ENCODE measurements around the gene PACC1.

PACC1 gene

GRCh38 chr1:212412374-212412773 lies 2.3 kb downstream of the PACC1 start:
- no peak overlapping the region for H3K27ac ChIP-seq (ENCODE audit: insufficient read depth in 1 of 2, low read depth in 1 of 2, low read length in 2 of 2, poor library complexity in 1 of 2, severe bottlenecking in 2 of 2)
- H3K4me1 ChIP-seq (ENCODE audit: control extremely low read depth in 1 of 4, control insufficient read depth in 4 of 4, insufficient read depth in 4 of 4, low read length in 3 of 4), result peaks cover 9 to 47% (median 27%) of the 10 kb centered on the region in 4 experiments
- H3K9me3 ChIP-seq (ENCODE audit: control extremely low read depth in 1 of 5, control insufficient read depth in 4 of 5, insufficient read depth in 2 of 5, low read depth in 1 of 5, low read length in 4 of 5), result peaks cover 0 to under 1% (median 0%) of the 10 kb centered on the region in 5 experiments
- WGBS (ENCODE audit: insufficient coverage), result 86% methylated on average over 2 of the region's 3 CpGs
- ChIA-PET CTCF (interaction anchor here (1.0 kb wide), 1 partner anchor 43 kb away, joined by 3 read pairs; no protein-coding TSS in a partner anchor), POLR2A (no interaction called here)
- peaks cover 14 to 45% (median 31%) of the 10 kb centered on the region in 4 experiments for H3K36me3 ChIP-seq (ENCODE audit: control insufficient read depth in 4 of 4, insufficient read depth in 4 of 4, low read length in 3 of 4)
- no peaks in the 10 kb centered on the region for H3K27me3 ChIP-seq (replicated peaks in 2 of 5; ENCODE audit: control insufficient read depth in 4 of 5, insufficient read depth in 5 of 5, low read length in 4 of 5)
- no peak overlapping the region for H3K4me3 ChIP-seq (ENCODE audit: control insufficient read depth in 1 of 7, extremely low read depth in 1 of 7, insufficient read depth in 4 of 7, low read depth in 2 of 7, low read length in 6 of 7)
- no peak for DNase-seq

- no peak overlapping the region for H3K27ac ChIP-seq (ENCODE audit: insufficient read depth in 1 of 2, low read depth in 1 of 2, low read length in 2 of 2, poor library complexity in 1 of 2, severe bottlenecking in 2 of 2)
- DNase-seq, result no peak
- peaks cover 0 to 2% (median 0%) of the 10 kb centered on the region in 5 experiments for H3K9me3 ChIP-seq (ENCODE audit: control extremely low read depth in 1 of 5, control insufficient read depth in 4 of 5, insufficient read depth in 2 of 5, low read depth in 1 of 5, low read length in 4 of 5)
- H3K27me3 ChIP-seq (replicated peaks in 2 of 5; ENCODE audit: control insufficient read depth in 4 of 5, insufficient read depth in 5 of 5, low read length in 4 of 5), result no peaks in the 10 kb centered on the region
- H3K36me3 ChIP-seq (ENCODE audit: control insufficient read depth in 4 of 4, insufficient read depth in 4 of 4, low read length in 3 of 4), result peaks cover 29 to 62% (median 46%) of the 10 kb centered on the region in 4 experiments
- H3K4me3 ChIP-seq (ENCODE audit: control insufficient read depth in 1 of 7, extremely low read depth in 1 of 7, insufficient read depth in 4 of 7, low read depth in 2 of 7, low read length in 6 of 7), result no peak overlapping the region
- WGBS (ENCODE audit: insufficient coverage), result 100% methylated on average over 8 of the region's 8 CpGs
- ChIA-PET CTCF (interaction anchor here (1.2 to 1.6 kb wide), 3 partner anchors 20 to 340 kb away, joined by 4 to 5 read pairs (median 4); no protein-coding TSS in a partner anchor), POLR2A (no interaction called here)
- peaks cover 4 to 32% (median 17%) of the 10 kb centered on the region in 4 experiments for H3K4me1 ChIP-seq (ENCODE audit: control extremely low read depth in 1 of 4, control insufficient read depth in 4 of 4, insufficient read depth in 4 of 4, low read length in 3 of 4)
These were observed 4.4 kb downstream of the PACC1 start for GRCh38 chr1:212410231-212410820.

GRCh38 chr1:212402666-212403321 lies 11.9 kb downstream of the PACC1 start:
- DNase-seq, result no peak
- 100% methylated on average over 5 of the region's 7 CpGs for WGBS (ENCODE audit: insufficient coverage)
- ChIA-PET CTCF (no interaction called here), POLR2A (no interaction called here)
- Histone ChIP-seq H3K36me3 (ENCODE audit: control insufficient read depth in 4 of 4, insufficient read depth in 4 of 4, low read length in 3 of 4) (peaks cover 29 to 71% (median 55%) of the 10 kb centered on the region in 4 experiments), H3K4me3 (ENCODE audit: control insufficient read depth in 1 of 7, extremely low read depth in 1 of 7, insufficient read depth in 4 of 7, low read depth in 2 of 7, low read length in 6 of 7) (no peak overlapping the region), H3K9me3 (ENCODE audit: control extremely low read depth in 1 of 5, control insufficient read depth in 4 of 5, insufficient read depth in 2 of 5, low read depth in 1 of 5, low read length in 4 of 5) (peaks cover 1 to 13% (median 4%) of the 10 kb centered on the region in 5 experiments), H3K27me3 (replicated peaks in 2 of 5; ENCODE audit: control insufficient read depth in 4 of 5, insufficient read depth in 5 of 5, low read length in 4 of 5) (no peaks in the 10 kb centered on the region), H3K27ac (ENCODE audit: insufficient read depth in 1 of 2, low read depth in 1 of 2, low read length in 2 of 2, poor library complexity in 1 of 2, severe bottlenecking in 2 of 2) (no peak overlapping the region), H3K4me1 (ENCODE audit: control extremely low read depth in 1 of 4, control insufficient read depth in 4 of 4, insufficient read depth in 4 of 4, low read length in 3 of 4) (no peaks in the 10 kb centered on the region)

GRCh38 chr1:212401838-212402582 lies 12.7 kb downstream of the PACC1 start:
- H3K27me3 ChIP-seq (replicated peaks in 2 of 5; ENCODE audit: control insufficient read depth in 4 of 5, insufficient read depth in 5 of 5, low read length in 4 of 5), result no peaks in the 10 kb centered on the region
- no peak overlapping the region for H3K4me3 ChIP-seq (ENCODE audit: control insufficient read depth in 1 of 7, extremely low read depth in 1 of 7, insufficient read depth in 4 of 7, low read depth in 2 of 7, low read length in 6 of 7)
- ChIA-PET POLR2A (no interaction called here), CTCF (interaction anchor here (1.2 kb wide), 1 partner anchor 54 kb away, joined by 4 read pairs; no protein-coding TSS in a partner anchor)
- DNase-seq, result peak in 2 of 3 donors; percentile 20 to 21
- peaks cover 26 to 73% (median 57%) of the 10 kb centered on the region in 4 experiments for H3K36me3 ChIP-seq (ENCODE audit: control insufficient read depth in 4 of 4, insufficient read depth in 4 of 4, low read length in 3 of 4)
- no peak overlapping the region for H3K27ac ChIP-seq (ENCODE audit: insufficient read depth in 1 of 2, low read depth in 1 of 2, low read length in 2 of 2, poor library complexity in 1 of 2, severe bottlenecking in 2 of 2)
- WGBS (ENCODE audit: insufficient coverage), result 100% methylated on average over 1 of the region's 7 CpGs
- H3K4me1 ChIP-seq (ENCODE audit: control extremely low read depth in 1 of 4, control insufficient read depth in 4 of 4, insufficient read depth in 4 of 4, low read length in 3 of 4), result no peaks in the 10 kb centered on the region
- peaks cover 1 to 18% (median 11%) of the 10 kb centered on the region in 5 experiments for H3K9me3 ChIP-seq (ENCODE audit: control extremely low read depth in 1 of 5, control insufficient read depth in 4 of 5, insufficient read depth in 2 of 5, low read depth in 1 of 5, low read length in 4 of 5)

GRCh38 chr1:212401042-212401441 lies 13.6 kb downstream of the PACC1 start:
- Histone ChIP-seq H3K9me3 (ENCODE audit: control extremely low read depth in 1 of 5, control insufficient read depth in 4 of 5, insufficient read depth in 2 of 5, low read depth in 1 of 5, low read length in 4 of 5) (peaks cover 1 to 21% (median 11%) of the 10 kb centered on the region in 5 experiments), H3K4me1 (ENCODE audit: control extremely low read depth in 1 of 4, control insufficient read depth in 4 of 4, insufficient read depth in 4 of 4, low read length in 3 of 4) (no peaks in the 10 kb centered on the region), H3K4me3 (ENCODE audit: control insufficient read depth in 1 of 7, extremely low read depth in 1 of 7, insufficient read depth in 4 of 7, low read depth in 2 of 7, low read length in 6 of 7) (no peak overlapping the region), H3K27ac (ENCODE audit: insufficient read depth in 1 of 2, low read depth in 1 of 2, low read length in 2 of 2, poor library complexity in 1 of 2, severe bottlenecking in 2 of 2) (no peak overlapping the region), H3K27me3 (replicated peaks in 2 of 5; ENCODE audit: control insufficient read depth in 4 of 5, insufficient read depth in 5 of 5, low read length in 4 of 5) (no peaks in the 10 kb centered on the region), H3K36me3 (ENCODE audit: control insufficient read depth in 4 of 4, insufficient read depth in 4 of 4, low read length in 3 of 4) (peaks cover 18 to 68% (median 49%) of the 10 kb centered on the region in 4 experiments)
- ChIA-PET CTCF (interaction anchor here (1.2 kb wide), 1 partner anchor 55 kb away, joined by 4 read pairs; no protein-coding TSS in a partner anchor), POLR2A (no interaction called here)
- DNase-seq, result no peak
- WGBS (ENCODE audit: insufficient coverage), result 97% methylated on average over 4 of the region's 4 CpGs

GRCh38 chr1:212397171-212397570 lies 17.5 kb downstream of the PACC1 start:
- WGBS (ENCODE audit: insufficient coverage), result no CpG with 5 or more reads among the region's 1 CpG
- H3K4me3 ChIP-seq (ENCODE audit: control insufficient read depth in 1 of 7, extremely low read depth in 1 of 7, insufficient read depth in 4 of 7, low read depth in 2 of 7, low read length in 6 of 7), result no peak overlapping the region
- H3K27ac ChIP-seq (ENCODE audit: insufficient read depth in 1 of 2, low read depth in 1 of 2, low read length in 2 of 2, poor library complexity in 1 of 2, severe bottlenecking in 2 of 2), result no peak overlapping the region
- CTCF ChIA-PET, result interaction anchor here (1.1 kb wide), 1 partner anchor 10 kb away, joined by 4 read pairs; no protein-coding TSS in a partner anchor
- DNase-seq, result no peak
- H3K36me3 ChIP-seq (ENCODE audit: control insufficient read depth in 4 of 4, insufficient read depth in 4 of 4, low read length in 3 of 4), result peaks cover 9 to 39% (median 28%) of the 10 kb centered on the region in 4 experiments
- no peaks in the 10 kb centered on the region for H3K27me3 ChIP-seq (replicated peaks in 2 of 5; ENCODE audit: control insufficient read depth in 4 of 5, insufficient read depth in 5 of 5, low read length in 4 of 5)
- POLR2A ChIA-PET, result no interaction called here
- no peaks in the 10 kb centered on the region for H3K4me1 ChIP-seq (ENCODE audit: control extremely low read depth in 1 of 4, control insufficient read depth in 4 of 4, insufficient read depth in 4 of 4, low read length in 3 of 4)
- H3K9me3 ChIP-seq (ENCODE audit: control extremely low read depth in 1 of 5, control insufficient read depth in 4 of 5, insufficient read depth in 2 of 5, low read depth in 1 of 5, low read length in 4 of 5), result peaks cover 1 to 23% (median 11%) of the 10 kb centered on the region in 5 experiments
